ENCODE results near the gene PRKAG2. TPM values are rescaled to one million over a fixed set of nuclear protein-coding genes. Genes with fewer than 3 reads are reported as not detected.

The PRKAG2 gene
- total and polyA plus RNA-seq, 2 of the 8 experiments (the other 6 are each of a cell fraction or from before 2014, with no cell fraction given) = 7.5 to 18.1 TPM

- TF ChIP-seq CHD7 (IDR thresholded peaks at IDR 0.05; ENCODE audit: insufficient replicate concordance, low read length) (no peak), NRF1 (IDR thresholded peaks at IDR 0.05; ENCODE audit: low read depth, low read length) (no peak), HDAC2 (IDR thresholded peaks at IDR 0.05; ENCODE audit: borderline replicate concordance in 1 of 2, low read depth in 2 of 2, low read length in 2 of 2) (no peak), EGR1 (IDR thresholded peaks at IDR 0.05; ENCODE audit: borderline replicate concordance, low read depth, low read length) (no peak), ASH2L (IDR thresholded peaks at IDR 0.05; ENCODE audit: low read length) (no peak), EP300 (IDR thresholded peaks at IDR 0.05; ENCODE audit: borderline replicate concordance in 1 of 2, low read depth in 2 of 2, low read length in 2 of 2) (no peak), JUND (IDR thresholded peaks at IDR 0.05; ENCODE audit: low read length) (no peak)
Measured at GRCh38 chr7:151857412-151857811, 19.5 kb downstream of the PRKAG2 start (continued).

Measured in H1 (cell line).